PFSK-1 (cell line): ENCODE measurements around the gene FAF1.

Experiments
- FOXP2 ChIP-seq: optimal IDR thresholded peaks from 2 replicates; pipeline ENCODE3; 2011; ENCODE audit warnings: borderline replicate concordance, control low read depth, inconsistent platforms; ENCODE audit not compliant: insufficient read depth; ENCODE audit errors: extremely low read length, extremely low read depth
- POLR2AphosphoS5 ChIP-seq: IDR thresholded peaks from 2 replicates; pipeline ENCODE4 v1.6.1; 2012; ENCODE audit warnings: low read depth, mild to moderate bottlenecking, control low read depth, low read length, moderate library complexity
- REST ChIP-seq, 2 experiments: IDR thresholded peaks; 2 replicates each; pipeline versions ENCODE4 v1.6.1 to v1.8.0; 2011 to 2012; ENCODE audit warnings: low read depth in 2 of 2, low read length in 2 of 2, control low read depth in 1 of 2, inconsistent platforms in 1 of 2, mild to moderate bottlenecking in 1 of 2, moderate library complexity in 1 of 2; ENCODE audit not compliant: insufficient read depth in 1 of 2
- SIN3A ChIP-seq: IDR thresholded peaks from 2 replicates; pipeline ENCODE4 v1.6.1; 2012; ENCODE audit warnings: mild to moderate bottlenecking, low read length, moderate library complexity, borderline replicate concordance; ENCODE audit not compliant: insufficient read depth
- TAF1 ChIP-seq: IDR thresholded peaks from 2 replicates; pipeline ENCODE4 v1.6.1; 2012; ENCODE audit warnings: low read length, control low read depth, borderline replicate concordance; ENCODE audit not compliant: insufficient read depth

FAF1 gene

GRCh38 chr1:50853325-50853724 lies 106.7 kb downstream of the FAF1 start:
- TF ChIP-seq SIN3A (no peak), TAF1 (no peak), POLR2AphosphoS5 (no peak), FOXP2 (no peak), REST (IDR thresholded peaks at IDR 0.05; ENCODE audit: insufficient read depth in 1 of 2, low read depth in 2 of 2, low read length in 2 of 2) (no peak)

DNA sequence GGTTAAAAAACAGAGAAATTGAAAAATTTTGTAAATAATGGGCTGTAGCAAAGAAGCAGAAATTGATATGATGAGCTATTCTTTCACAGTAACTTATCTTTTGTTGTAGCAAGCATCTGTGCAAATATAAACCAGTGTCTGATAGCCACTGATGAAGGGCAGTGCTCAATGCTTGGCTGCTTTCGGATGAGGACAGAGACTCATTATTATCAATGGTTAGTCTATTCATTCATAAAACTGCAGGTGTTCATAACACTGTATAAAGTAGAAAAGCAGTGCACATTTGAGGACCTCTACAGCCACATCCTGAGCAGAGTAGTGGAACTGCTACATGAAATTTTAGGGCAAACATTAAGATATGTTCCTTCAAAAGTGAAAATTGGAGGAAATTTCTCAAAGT lies 107.2 kb downstream of the FAF1 start:
- TF ChIP-seq REST (IDR thresholded peaks at IDR 0.05; ENCODE audit: insufficient read depth in 1 of 2, low read depth in 2 of 2, low read length in 2 of 2): no peak
- TF ChIP-seq FOXP2: no peak
- no peak for TF ChIP-seq SIN3A
- no peak for TF ChIP-seq TAF1
- TF ChIP-seq POLR2AphosphoS5: no peak

GRCh38 chr1:50851466-50851865 lies 108.6 kb downstream of the FAF1 start:
- TF ChIP-seq FOXP2 (no peak), SIN3A (no peak), TAF1 (no peak), REST (IDR thresholded peaks at IDR 0.05; ENCODE audit: insufficient read depth in 1 of 2, low read depth in 2 of 2, low read length in 2 of 2) (no peak), POLR2AphosphoS5 (no peak)

DNA sequence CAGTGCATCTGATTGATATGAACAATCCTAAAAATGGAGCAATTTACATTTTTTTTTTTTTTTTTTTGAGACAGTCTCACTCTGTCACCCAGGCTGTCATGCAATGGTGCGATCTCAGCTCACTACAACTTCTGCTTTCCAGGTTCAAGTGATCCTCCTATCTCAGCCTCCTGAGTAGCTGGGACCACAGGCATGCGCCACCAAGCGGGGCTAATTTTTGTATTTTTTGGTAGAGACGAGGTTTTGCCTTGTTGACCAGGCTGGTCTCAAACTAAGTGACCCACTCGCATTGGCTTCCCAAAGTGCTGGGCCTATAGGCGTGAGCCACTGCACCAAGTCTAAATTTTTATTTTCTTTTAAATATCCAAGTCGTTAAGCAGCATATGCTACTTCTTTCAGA lies 109.0 kb downstream of the FAF1 start:
- TF ChIP-seq TAF1: no peak
- no peak for TF ChIP-seq POLR2AphosphoS5

DNA sequence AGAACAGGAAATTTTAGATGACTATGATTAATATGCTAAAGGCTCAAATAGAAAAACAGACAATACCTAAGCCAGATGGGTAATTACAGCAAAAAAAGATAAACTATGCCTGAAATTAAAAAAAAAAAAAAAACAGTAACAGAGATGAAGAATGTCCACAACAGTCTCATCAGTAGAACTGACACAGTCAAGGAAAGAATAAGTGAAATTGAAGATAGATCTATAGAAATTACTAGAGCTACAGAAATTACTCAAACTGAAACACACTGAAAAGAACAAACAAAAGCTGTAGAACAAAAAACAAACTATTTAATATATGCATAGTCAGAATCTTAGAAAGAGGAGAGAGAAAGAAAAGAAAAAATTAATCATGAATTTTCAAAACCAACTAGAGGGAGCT lies 112.8 kb downstream of the FAF1 start:
- TF ChIP-seq POLR2AphosphoS5 (no peak), TAF1 (no peak), REST (IDR thresholded peaks at IDR 0.05; ENCODE audit: insufficient read depth in 1 of 2, low read depth in 2 of 2, low read length in 2 of 2) (no peak), SIN3A (no peak), FOXP2 (no peak)
